Progenitor cell of endocrine pancreas (in vitro differentiated cells): Measurements from ENCODE around the gene LRRC57. TPM values are rescaled to one million over a fixed set of nuclear protein-coding genes. Genes with fewer than 3 reads are reported as not detected.
"Not testable (repeated sequence)": the region's sequence is repeated elsewhere in the genome, so short reads cannot be mapped to it uniquely, and the experiment has no call there.

Source experiments
- DNase-seq: peaks from one replicate; pipeline ENCODE4 v3.0.0; 2021; ENCODE audit warnings: low spot score; ENCODE audit not compliant: unreplicated experiment
- H3K27ac Mint-ChIP-seq: 2 replicates; pipeline ENCODE4 v1.8.0; 2021; ENCODE audit warnings: mild to moderate bottlenecking, moderate library complexity, mixed read lengths
- H3K27me3 Mint-ChIP-seq: 2 replicates; pipeline ENCODE4 v1.8.0; 2021; ENCODE audit warnings: mixed read lengths
- H3K36me3 Mint-ChIP-seq: 2 replicates; pipeline ENCODE4 v1.8.0; 2022; ENCODE audit warnings: mixed read lengths; ENCODE audit not compliant: insufficient read depth
- H3K4me1 Mint-ChIP-seq: 2 replicates; pipeline ENCODE4 v1.8.0; 2021; ENCODE audit warnings: low read depth, mixed read lengths
- H3K4me3 Mint-ChIP-seq: 2 replicates; pipeline ENCODE4 v1.8.0; 2021; ENCODE audit warnings: low read depth, mild to moderate bottlenecking, moderate library complexity, mixed read lengths
- H3K9me3 Mint-ChIP-seq: 2 replicates; pipeline ENCODE4 v1.8.0; 2021; ENCODE audit warnings: low read depth, mixed read lengths
- total RNA-seq: library from RNA; stranded (reverse); gene quantifications from 2 replicates; pipeline ENCODE4 v1.2.1, GENCODE V29; 2021
- TF ChIP-seq, protein P1 (sequence below): fragments of 200-600 bp; sonication (generic); IDR thresholded peaks from one replicate; pipeline ENCODE4 v1.5.0; 2021; ENCODE audit warnings: antibody characterized with exemption, mild to moderate bottlenecking; ENCODE audit not compliant: unreplicated experiment

Gene LRRC57
- total RNA-seq, 1 donor from 2014 or later: 27.0 TPM

DNA sequence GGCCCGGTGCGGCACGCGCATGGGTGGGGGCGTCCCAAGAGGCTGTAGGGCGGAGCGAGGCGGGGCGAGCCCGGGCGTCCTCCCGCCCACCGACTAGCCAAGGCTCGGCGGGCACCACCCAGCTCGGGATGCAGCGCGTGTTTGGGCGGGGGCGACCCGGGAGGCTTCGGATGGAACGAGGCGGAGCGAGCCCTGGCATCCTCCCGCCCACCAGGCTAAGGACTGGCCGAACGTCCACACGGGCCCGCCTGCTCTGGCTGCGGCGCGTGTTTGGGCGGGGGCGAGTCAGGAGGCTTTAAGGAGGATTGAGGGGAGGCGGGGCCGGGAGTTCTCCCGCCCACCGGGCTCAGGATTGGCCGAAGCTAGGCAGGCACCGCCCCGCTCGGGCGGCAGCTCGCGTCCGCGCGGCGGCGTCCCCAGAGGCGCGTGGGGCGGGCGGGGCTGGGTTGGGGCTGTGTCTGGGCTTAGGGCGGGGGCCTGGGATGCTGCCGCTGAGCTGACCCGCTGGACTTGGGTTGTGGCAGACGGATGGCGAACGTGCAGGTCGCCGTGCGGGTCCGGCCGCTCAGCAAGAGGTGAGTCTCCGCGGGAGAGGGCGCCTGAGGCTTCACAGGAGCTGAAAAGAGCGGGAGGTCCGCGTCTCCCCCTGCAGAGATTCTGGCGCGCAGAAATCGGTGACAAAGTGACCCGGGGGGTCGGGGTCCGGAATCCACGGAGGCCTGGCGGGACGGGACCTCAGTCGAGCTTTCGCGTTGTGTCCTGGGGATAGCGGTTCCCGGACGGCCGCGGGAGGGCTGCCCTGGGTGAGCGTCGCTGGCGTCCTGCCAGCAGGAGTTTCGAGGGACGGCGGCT lies 26.8 kb upstream of the LRRC57 start, which contains the start of gene STARD9:
TSS of gene STARD9 (plus strand) at position 419 of the 852 bp plus-strand sequence. CDS start at position 529, 110 bp downstream.
- Mint-ChIP-seq H3K4me3 (peak within 1 kb of the TSS; percentile 81), H3K9me3 (no peaks in the 10 kb centered on the region), H3K27ac (peak within 1 kb of the TSS; percentile 66), H3K4me1 (peaks cover 2% of the 10 kb centered on the region), H3K27me3 (peaks cover 57% of the 10 kb centered on the region), H3K36me3 (no peaks in the 10 kb centered on the region)
- DNase-seq: peak; percentile 94
- TF ChIP-seq, protein P1, sequence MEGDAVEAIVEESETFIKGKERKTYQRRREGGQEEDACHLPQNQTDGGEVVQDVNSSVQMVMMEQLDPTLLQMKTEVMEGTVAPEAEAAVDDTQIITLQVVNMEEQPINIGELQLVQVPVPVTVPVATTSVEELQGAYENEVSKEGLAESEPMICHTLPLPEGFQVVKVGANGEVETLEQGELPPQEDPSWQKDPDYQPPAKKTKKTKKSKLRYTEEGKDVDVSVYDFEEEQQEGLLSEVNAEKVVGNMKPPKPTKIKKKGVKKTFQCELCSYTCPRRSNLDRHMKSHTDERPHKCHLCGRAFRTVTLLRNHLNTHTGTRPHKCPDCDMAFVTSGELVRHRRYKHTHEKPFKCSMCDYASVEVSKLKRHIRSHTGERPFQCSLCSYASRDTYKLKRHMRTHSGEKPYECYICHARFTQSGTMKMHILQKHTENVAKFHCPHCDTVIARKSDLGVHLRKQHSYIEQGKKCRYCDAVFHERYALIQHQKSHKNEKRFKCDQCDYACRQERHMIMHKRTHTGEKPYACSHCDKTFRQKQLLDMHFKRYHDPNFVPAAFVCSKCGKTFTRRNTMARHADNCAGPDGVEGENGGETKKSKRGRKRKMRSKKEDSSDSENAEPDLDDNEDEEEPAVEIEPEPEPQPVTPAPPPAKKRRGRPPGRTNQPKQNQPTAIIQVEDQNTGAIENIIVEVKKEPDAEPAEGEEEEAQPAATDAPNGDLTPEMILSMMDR: peak; percentile 18

DNA sequence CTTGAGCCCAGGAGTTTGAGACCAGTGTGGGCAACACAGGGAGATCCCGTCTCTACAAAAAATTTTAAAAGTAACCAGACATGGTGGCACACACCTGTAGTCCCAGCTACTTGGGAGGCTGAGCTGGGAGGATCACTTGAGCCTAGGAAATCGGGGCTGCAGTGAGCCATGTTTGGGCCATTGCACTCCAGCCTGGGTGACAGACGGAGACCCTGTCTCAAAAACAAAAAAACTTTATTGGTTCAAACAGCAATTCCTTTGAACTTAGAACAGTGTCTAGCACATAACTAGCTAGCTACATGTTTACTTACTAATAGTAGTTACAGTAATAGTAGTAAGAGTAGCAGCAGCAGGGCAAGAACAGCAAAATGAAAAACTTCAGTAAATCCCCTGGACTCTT lies 10.1 kb upstream of the LRRC57 start:
- no peaks in the 10 kb centered on the region for H3K9me3 Mint-ChIP-seq
- H3K4me3 Mint-ChIP-seq: no peak overlapping the region
- no peaks in the 10 kb centered on the region for H3K4me1 Mint-ChIP-seq
- TF ChIP-seq, protein P1: no peak
- no peak for DNase-seq
- peaks cover 2% of the 10 kb centered on the region for H3K36me3 Mint-ChIP-seq
- H3K27ac Mint-ChIP-seq: no peak overlapping the region
- no peaks in the 10 kb centered on the region for H3K27me3 Mint-ChIP-seq

DNA sequence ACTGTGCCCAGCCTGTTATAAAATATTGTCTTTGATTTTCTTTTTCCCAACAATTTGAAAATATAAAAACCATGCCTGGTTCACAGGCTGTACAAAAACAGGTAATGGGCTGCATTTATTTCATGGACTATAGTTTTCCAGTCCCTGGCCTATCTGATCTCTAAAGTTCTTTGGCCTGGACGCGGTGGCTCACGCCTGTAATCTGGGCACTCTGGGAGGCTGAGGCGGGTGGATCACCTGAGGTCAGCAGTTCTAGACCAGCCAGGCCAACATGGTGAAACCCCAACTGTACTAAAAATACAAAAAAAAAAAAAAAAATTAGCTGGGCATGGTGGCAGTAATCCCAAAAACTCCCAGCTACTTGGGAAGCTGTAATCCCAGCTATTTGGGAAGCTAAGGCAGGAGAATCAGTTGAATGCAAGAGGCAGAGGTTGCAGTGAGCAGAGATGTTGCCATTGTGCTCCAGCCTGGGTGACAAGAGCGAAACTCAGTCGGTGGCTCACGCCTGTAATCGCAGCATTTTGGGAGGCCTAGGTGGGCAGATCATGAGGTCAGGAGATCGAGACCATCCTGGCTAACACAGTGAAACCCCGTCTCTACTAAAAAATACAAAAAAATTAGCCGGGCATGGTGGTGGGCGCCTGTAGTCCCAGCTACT lies 8.1 kb upstream of the LRRC57 start:
- not testable (repeated sequence) for H3K27ac Mint-ChIP-seq, H3K4me3 Mint-ChIP-seq, H3K36me3 Mint-ChIP-seq, H3K9me3 Mint-ChIP-seq, H3K4me1 Mint-ChIP-seq, H3K27me3 Mint-ChIP-seq, DNase-seq

DNA sequence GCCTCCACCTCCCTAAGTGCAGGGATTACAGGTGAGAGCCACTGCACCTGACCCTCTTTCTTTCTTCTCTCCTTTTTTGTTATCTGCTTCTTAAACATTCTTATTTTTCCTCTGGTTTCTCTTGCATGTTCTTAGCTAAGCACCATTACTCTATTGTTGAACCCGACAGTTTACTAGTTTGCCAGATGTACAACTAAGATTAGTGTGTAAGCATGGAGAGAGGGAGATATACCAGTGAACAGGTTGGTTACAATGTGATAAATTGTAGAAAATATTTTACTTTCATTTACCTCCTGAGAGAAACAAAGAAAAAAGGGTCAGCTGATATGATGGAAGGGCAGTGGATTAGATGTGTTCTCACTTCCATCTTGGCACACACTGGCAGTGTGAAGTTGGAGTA lies 5.0 kb upstream of the LRRC57 start:
- Mint-ChIP-seq H3K9me3 (no peaks in the 10 kb centered on the region), H3K27me3 (no peaks in the 10 kb centered on the region), H3K27ac (peak overlapping the region; percentile 34), H3K4me3 (no peak overlapping the region), H3K4me1 (peaks cover 7% of the 10 kb centered on the region), H3K36me3 (peaks cover 2% of the 10 kb centered on the region)
- TF ChIP-seq, protein P1: no peak
- DNase-seq: no peak

DNA sequence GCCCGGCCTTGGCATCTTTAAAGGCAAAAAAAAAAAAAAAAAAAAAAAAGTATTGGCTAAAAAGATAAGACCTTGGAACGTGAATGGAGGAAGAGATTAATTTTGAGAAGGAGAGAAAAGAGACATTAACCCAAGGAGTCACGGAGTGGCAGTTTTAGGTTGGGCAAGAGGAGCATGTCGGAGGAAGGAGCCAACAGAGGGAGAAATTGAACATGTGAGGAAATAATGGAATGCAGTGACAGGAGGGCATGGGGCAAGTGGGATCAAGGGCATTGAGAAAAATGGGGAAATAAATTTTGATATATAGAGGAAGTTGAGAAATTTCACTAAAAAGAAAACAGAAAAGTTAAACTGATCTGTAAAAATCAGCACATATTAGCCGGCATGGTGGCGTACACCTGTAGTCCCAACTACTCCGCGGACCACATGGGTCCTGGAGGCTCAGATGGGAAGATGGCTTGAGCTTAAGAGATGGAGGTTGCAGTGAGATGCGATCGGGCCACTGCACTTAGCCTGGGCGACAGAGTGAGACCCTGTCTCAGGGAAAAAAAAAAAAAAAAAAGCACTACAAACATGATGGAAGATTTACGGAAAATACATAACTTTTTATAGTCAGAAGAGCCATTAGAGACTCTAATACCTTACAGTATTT lies 1.3 kb upstream of the LRRC57 start:
- Mint-ChIP-seq H3K4me3 (peak overlapping the region; percentile 99), H3K4me1 (peaks cover 18% of the 10 kb centered on the region), H3K36me3 (peaks cover 3% of the 10 kb centered on the region), H3K27ac (peak overlapping the region; percentile 41), H3K9me3 (no peaks in the 10 kb centered on the region), H3K27me3 (no peaks in the 10 kb centered on the region)
- TF ChIP-seq, protein P1: no peak
- DNase-seq: no peak
